SH-SY5Y (cell line): ENCODE data around the gene SLC24A3.

ENCODE experiments used
- GATA2 ChIP-seq: IDR thresholded peaks from 2 replicates; pipeline ENCODE4 v1.6.1; 2011; ENCODE audit warnings: mild to moderate bottlenecking, low read depth, low read length
- GATA3 ChIP-seq: IDR thresholded peaks from 2 replicates; pipeline ENCODE4 v1.6.1; 2011; ENCODE audit warnings: low read depth, mild to moderate bottlenecking, low read length, moderate library complexity

- TF ChIP-seq GATA2 (no peak), GATA3 (no peak)
Observed at GRCh38 chr20:19453862-19454261, 241.4 kb downstream of the SLC24A3 start.
